A673 (cell line): Measurements from ENCODE around the gene SNAPC2.

ENCODE experiments used
- EZH2 ChIP-seq: fragments of 200-600 bp; sonication (generic); IDR thresholded peaks from 2 replicates; pipeline ENCODE4 v1.6.1; 2017; ENCODE audit warnings: borderline replicate concordance, low read depth, mild to moderate bottlenecking, mixed read lengths, antibody characterized with exemption, low read length; ENCODE audit not compliant: poor library complexity, severe bottlenecking
- TF ChIP-seq, protein P1 (sequence below): fragments of 300-800, 200-600 bp; sonication (generic); conservative IDR thresholded peaks from 2 replicates; pipeline ENCODE4 v1.5.1; 2017; ENCODE audit warnings: low read depth, mild to moderate bottlenecking, antibody characterized with exemption, low read length, moderate library complexity, mixed read lengths

GRCh38 chr19:7971553-7972520, 51.7 kb downstream of the SNAPC2 start:
- TF ChIP-seq, protein P1, sequence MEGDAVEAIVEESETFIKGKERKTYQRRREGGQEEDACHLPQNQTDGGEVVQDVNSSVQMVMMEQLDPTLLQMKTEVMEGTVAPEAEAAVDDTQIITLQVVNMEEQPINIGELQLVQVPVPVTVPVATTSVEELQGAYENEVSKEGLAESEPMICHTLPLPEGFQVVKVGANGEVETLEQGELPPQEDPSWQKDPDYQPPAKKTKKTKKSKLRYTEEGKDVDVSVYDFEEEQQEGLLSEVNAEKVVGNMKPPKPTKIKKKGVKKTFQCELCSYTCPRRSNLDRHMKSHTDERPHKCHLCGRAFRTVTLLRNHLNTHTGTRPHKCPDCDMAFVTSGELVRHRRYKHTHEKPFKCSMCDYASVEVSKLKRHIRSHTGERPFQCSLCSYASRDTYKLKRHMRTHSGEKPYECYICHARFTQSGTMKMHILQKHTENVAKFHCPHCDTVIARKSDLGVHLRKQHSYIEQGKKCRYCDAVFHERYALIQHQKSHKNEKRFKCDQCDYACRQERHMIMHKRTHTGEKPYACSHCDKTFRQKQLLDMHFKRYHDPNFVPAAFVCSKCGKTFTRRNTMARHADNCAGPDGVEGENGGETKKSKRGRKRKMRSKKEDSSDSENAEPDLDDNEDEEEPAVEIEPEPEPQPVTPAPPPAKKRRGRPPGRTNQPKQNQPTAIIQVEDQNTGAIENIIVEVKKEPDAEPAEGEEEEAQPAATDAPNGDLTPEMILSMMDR = no peak
- no peak for TF ChIP-seq EZH2
